Progenitor cell of endocrine pancreas (in vitro differentiated cells): ENCODE measurements around the gene NABP2. TPM values are rescaled to one million over a fixed set of nuclear protein-coding genes. Genes with fewer than 3 reads are reported as not detected.

Source experiments
- DNase-seq: peaks from one replicate; pipeline ENCODE4 v3.0.0; 2021; ENCODE audit warnings: low spot score; ENCODE audit not compliant: unreplicated experiment
- H3K27ac Mint-ChIP-seq: 2 replicates; pipeline ENCODE4 v1.8.0; 2021; ENCODE audit warnings: mild to moderate bottlenecking, moderate library complexity, mixed read lengths
- H3K27me3 Mint-ChIP-seq: 2 replicates; pipeline ENCODE4 v1.8.0; 2021; ENCODE audit warnings: mixed read lengths
- H3K36me3 Mint-ChIP-seq: 2 replicates; pipeline ENCODE4 v1.8.0; 2022; ENCODE audit warnings: mixed read lengths; ENCODE audit not compliant: insufficient read depth
- H3K4me1 Mint-ChIP-seq: 2 replicates; pipeline ENCODE4 v1.8.0; 2021; ENCODE audit warnings: low read depth, mixed read lengths
- H3K4me3 Mint-ChIP-seq: 2 replicates; pipeline ENCODE4 v1.8.0; 2021; ENCODE audit warnings: low read depth, mild to moderate bottlenecking, moderate library complexity, mixed read lengths
- H3K9me3 Mint-ChIP-seq: 2 replicates; pipeline ENCODE4 v1.8.0; 2021; ENCODE audit warnings: low read depth, mixed read lengths
- total RNA-seq: library from RNA; stranded (reverse); gene quantifications from 2 replicates; pipeline ENCODE4 v1.2.1, GENCODE V29; 2021
- TF ChIP-seq, protein P1 (sequence below): fragments of 200-600 bp; sonication (generic); IDR thresholded peaks from one replicate; pipeline ENCODE4 v1.5.0; 2021; ENCODE audit warnings: antibody characterized with exemption, mild to moderate bottlenecking; ENCODE audit not compliant: unreplicated experiment

The NABP2 gene
- total RNA-seq, 1 donor from 2014 or later = 37.9 TPM

DNA sequence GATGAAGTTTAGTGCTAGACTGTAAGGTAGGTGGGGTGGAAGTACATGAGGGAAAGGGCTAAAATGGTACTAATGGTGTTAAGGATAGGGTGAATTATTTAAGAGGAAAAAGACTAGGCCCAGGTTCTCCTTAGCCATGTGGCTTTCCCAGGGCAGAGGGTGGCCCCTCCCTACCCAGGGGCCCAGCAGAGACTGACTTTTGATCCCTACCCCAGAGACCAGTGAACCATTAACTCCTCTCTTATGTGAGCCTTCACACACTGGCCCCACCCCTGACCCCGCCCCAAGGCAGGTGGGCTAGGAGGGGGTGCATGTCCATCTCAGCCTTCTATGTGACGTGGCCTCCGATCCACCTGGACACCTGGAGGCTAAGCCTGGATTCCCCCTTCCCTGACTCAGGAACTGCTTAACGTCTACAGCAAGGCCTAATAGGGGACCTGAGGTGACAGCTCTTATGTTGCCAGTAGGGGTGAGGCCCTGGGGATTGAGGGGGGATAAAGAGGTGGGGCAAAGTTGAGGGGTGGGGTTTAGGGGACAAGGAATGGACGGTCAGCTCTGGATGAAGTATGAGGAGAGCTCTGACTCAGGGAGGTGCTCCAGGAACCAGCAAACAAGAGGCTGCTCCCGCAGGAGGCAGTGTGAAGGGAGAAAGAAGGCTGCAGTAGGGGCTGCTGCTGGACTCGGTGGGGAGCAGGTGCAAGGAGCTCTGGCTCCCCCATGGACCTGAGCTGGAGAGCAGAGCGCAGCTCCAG is 6.5 kb downstream of the NABP2 start:
- peak; percentile 57 for DNase-seq
- H3K27ac Mint-ChIP-seq = peak overlapping the region; percentile 95
- TF ChIP-seq, protein P1, sequence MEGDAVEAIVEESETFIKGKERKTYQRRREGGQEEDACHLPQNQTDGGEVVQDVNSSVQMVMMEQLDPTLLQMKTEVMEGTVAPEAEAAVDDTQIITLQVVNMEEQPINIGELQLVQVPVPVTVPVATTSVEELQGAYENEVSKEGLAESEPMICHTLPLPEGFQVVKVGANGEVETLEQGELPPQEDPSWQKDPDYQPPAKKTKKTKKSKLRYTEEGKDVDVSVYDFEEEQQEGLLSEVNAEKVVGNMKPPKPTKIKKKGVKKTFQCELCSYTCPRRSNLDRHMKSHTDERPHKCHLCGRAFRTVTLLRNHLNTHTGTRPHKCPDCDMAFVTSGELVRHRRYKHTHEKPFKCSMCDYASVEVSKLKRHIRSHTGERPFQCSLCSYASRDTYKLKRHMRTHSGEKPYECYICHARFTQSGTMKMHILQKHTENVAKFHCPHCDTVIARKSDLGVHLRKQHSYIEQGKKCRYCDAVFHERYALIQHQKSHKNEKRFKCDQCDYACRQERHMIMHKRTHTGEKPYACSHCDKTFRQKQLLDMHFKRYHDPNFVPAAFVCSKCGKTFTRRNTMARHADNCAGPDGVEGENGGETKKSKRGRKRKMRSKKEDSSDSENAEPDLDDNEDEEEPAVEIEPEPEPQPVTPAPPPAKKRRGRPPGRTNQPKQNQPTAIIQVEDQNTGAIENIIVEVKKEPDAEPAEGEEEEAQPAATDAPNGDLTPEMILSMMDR = no peak

GRCh38 chr12:56231184-56231582 is 7.0 kb downstream of the NABP2 start:
- Mint-ChIP-seq H3K9me3 (no peaks in the 10 kb centered on the region), H3K36me3 (peaks cover 3% of the 10 kb centered on the region), H3K27me3 (no peaks in the 10 kb centered on the region), H3K27ac (peak overlapping the region; percentile 95), H3K4me1 (peaks cover 27% of the 10 kb centered on the region), H3K4me3 (peak overlapping the region; percentile 68)
- TF ChIP-seq, protein P1 = no peak
- DNase-seq = no peak

More for the DNA sequence above, 6.5 kb downstream of the NABP2 start:
- H3K36me3 Mint-ChIP-seq = peaks cover 4% of the 10 kb centered on the region
- no peaks in the 10 kb centered on the region for H3K27me3 Mint-ChIP-seq
- H3K4me3 Mint-ChIP-seq = peak overlapping the region; percentile 68
- H3K9me3 Mint-ChIP-seq = no peaks in the 10 kb centered on the region
- peaks cover 27% of the 10 kb centered on the region for H3K4me1 Mint-ChIP-seq

- peak overlapping the region; percentile 85 for H3K27ac Mint-ChIP-seq
- H3K9me3 Mint-ChIP-seq = no peaks in the 10 kb centered on the region
- peaks cover 5% of the 10 kb centered on the region for H3K36me3 Mint-ChIP-seq
- TF ChIP-seq, protein P1 = no peak
- DNase-seq = no peak
- no peaks in the 10 kb centered on the region for H3K27me3 Mint-ChIP-seq
- H3K4me1 Mint-ChIP-seq = peaks cover 23% of the 10 kb centered on the region
- H3K4me3 Mint-ChIP-seq = no peak overlapping the region
Measured at GRCh38 chr12:56234746-56235436, 10.7 kb downstream of the NABP2 start.

DNA sequence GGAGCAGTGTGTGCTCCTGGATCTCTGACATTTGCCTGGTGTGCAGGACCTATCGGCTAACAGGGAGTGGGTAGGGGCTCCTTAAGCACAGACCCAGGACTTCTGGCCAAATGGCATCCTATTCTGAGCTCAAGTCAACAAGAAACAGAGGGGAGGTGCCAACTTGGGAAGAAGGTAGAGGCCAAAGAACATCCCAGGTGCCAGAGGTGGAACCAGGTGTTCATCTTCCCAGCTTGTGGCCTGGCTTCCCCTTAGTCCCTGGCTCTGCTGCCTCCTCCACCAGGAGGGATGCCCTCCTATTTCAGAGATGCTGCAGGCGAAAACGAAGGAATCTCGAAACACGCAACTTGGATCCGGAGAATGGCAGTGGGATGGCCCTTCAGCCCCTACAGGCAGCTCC is 11.9 kb downstream of the NABP2 start:
- DNase-seq = no peak
- Mint-ChIP-seq H3K27me3 (no peaks in the 10 kb centered on the region), H3K36me3 (peaks cover 9% of the 10 kb centered on the region), H3K9me3 (no peaks in the 10 kb centered on the region), H3K4me1 (peaks cover 12% of the 10 kb centered on the region), H3K4me3 (no peak overlapping the region), H3K27ac (peak overlapping the region; percentile 64)
- TF ChIP-seq, protein P1 = no peak

DNA sequence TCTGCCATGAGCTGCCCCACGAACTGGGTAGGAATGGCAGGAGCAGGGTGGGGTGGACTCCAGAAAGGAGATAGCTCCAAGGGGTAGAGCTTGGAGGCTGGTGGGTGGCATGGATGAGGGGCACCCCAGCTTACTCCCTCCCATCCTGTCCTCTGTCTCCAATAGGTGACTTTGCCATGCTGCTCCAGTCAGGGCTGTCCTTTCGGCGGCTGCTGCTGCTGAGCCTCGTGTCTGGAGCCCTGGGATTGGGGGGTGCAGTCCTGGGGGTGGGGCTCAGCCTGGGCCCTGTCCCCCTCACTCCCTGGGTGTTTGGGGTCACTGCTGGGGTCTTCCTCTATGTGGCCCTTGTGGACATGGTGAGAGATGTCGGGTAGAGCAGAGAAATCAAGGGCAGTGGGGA is 12.8 kb downstream of the NABP2 start:
- H3K27me3 Mint-ChIP-seq = no peaks in the 10 kb centered on the region
- H3K9me3 Mint-ChIP-seq = no peaks in the 10 kb centered on the region
- H3K4me3 Mint-ChIP-seq = no peak overlapping the region
- TF ChIP-seq, protein P1 = no peak
- no peak overlapping the region for H3K27ac Mint-ChIP-seq
- peaks cover 8% of the 10 kb centered on the region for H3K4me1 Mint-ChIP-seq
- peaks cover 15% of the 10 kb centered on the region for H3K36me3 Mint-ChIP-seq
- DNase-seq = no peak
